ENCODE results near the gene CACNA1B.

The CACNA1B gene

GRCh38 chr9:138053321-138053868, 175.8 kb downstream of the CACNA1B start:
- Histone ChIP-seq H4K20me1 (no peaks in the 10 kb centered on the region), H3K27me3 (no peaks in the 10 kb centered on the region), H3K27ac (no peak overlapping the region), H3K4me3 (no peak overlapping the region), H3K9me3 (replicated peaks in 1 of 11) (no peaks in the 10 kb centered on the region), H3K4me1 (no peaks in the 10 kb centered on the region), H3K36me3 (no peaks in the 10 kb centered on the region), H3K4me2 (no peak overlapping the region), H3K9ac (no peak overlapping the region)
- no peak for TF ChIP-seq Cebpa-rat (IDR thresholded peaks at IDR 0.05)

DNA sequence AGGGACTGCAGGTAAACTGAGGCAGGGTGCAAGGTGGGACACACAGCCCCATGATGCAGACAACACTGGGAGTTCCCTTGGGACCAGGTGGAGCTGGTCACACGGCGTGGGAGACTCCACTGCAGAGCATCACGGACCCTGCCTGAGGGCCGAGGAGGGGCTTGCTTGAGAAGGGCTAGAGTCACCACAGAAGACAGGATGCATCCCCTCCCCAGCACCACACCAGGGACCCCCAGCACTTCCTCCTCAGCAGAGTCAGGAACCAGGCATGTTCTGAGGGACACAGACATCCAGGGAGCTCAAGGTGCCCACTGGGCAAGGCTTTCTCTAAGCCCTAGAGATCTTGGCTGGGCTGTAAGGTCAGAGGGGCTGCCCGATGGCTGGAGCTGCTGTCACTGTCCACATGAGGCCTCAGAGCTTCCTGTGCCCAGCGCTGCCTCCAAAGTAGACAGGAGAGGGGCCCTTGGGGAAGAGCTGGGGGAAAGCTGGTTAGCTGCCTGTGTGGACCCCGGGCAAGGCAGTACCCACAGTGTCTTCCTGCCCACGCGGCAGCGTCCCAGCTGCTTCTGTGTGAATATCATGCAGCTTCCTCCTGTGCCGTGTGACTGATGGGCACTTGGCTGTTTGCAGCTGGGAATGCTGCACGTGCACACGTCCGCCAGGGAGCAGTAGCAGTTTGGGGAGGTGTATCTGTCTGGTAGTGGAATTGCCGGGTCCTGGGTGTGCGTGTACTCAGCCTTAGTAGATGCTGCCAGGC, 176.6 kb downstream of the CACNA1B start:
- H3K4me2 ChIP-seq, result no peak overlapping the region
- H3K36me3 ChIP-seq, result no peaks in the 10 kb centered on the region
- H3K9me3 ChIP-seq (replicated peaks in 1 of 11), result no peaks in the 10 kb centered on the region
- no peaks in the 10 kb centered on the region for H4K20me1 ChIP-seq
- no peak overlapping the region for H3K9ac ChIP-seq
- no peaks in the 10 kb centered on the region for H3K4me1 ChIP-seq
- TF ChIP-seq Cebpa-rat (IDR thresholded peaks at IDR 0.05), result no peak
- no peak overlapping the region for H3K4me3 ChIP-seq
- no peaks in the 10 kb centered on the region for H3K27me3 ChIP-seq
- no peak overlapping the region for H3K27ac ChIP-seq

GRCh38 chr9:138057726-138058125, 180.1 kb downstream of the CACNA1B start:
- no peaks in the 10 kb centered on the region for H3K27me3 ChIP-seq
- no peak overlapping the region for H3K4me2 ChIP-seq
- H3K4me3 ChIP-seq, result no peak overlapping the region
- H3K9me3 ChIP-seq (replicated peaks in 1 of 11), result no peaks in the 10 kb centered on the region
- no peaks in the 10 kb centered on the region for H3K36me3 ChIP-seq
- TF ChIP-seq Cebpa-rat (IDR thresholded peaks at IDR 0.05), result no peak
- no peaks in the 10 kb centered on the region for H4K20me1 ChIP-seq
- H3K9ac ChIP-seq, result no peak overlapping the region
- H3K27ac ChIP-seq, result no peak overlapping the region
- H3K4me1 ChIP-seq, result no peaks in the 10 kb centered on the region

GRCh38 chr9:138058181-138058580, 180.6 kb downstream of the CACNA1B start:
- H3K4me2 ChIP-seq, result no peak overlapping the region
- no peaks in the 10 kb centered on the region for H3K4me1 ChIP-seq
- TF ChIP-seq Cebpa-rat (IDR thresholded peaks at IDR 0.05), result no peak
- H3K9me3 ChIP-seq (replicated peaks in 1 of 11), result no peaks in the 10 kb centered on the region
- no peak overlapping the region for H3K9ac ChIP-seq
- H3K27ac ChIP-seq, result no peak overlapping the region
- H3K27me3 ChIP-seq, result no peaks in the 10 kb centered on the region
- no peaks in the 10 kb centered on the region for H3K36me3 ChIP-seq
- H4K20me1 ChIP-seq, result no peaks in the 10 kb centered on the region
- H3K4me3 ChIP-seq, result no peak overlapping the region

GRCh38 chr9:138059196-138059595, 181.6 kb downstream of the CACNA1B start:
- Histone ChIP-seq H3K27me3 (no peaks in the 10 kb centered on the region), H3K4me2 (no peak overlapping the region), H3K4me1 (no peaks in the 10 kb centered on the region), H3K27ac (no peak overlapping the region), H3K36me3 (no peaks in the 10 kb centered on the region), H3K9ac (no peak overlapping the region), H3K4me3 (no peak overlapping the region), H3K9me3 (replicated peaks in 1 of 11) (no peaks in the 10 kb centered on the region), H4K20me1 (no peaks in the 10 kb centered on the region)
- no peak for TF ChIP-seq Cebpa-rat (IDR thresholded peaks at IDR 0.05)

DNA sequence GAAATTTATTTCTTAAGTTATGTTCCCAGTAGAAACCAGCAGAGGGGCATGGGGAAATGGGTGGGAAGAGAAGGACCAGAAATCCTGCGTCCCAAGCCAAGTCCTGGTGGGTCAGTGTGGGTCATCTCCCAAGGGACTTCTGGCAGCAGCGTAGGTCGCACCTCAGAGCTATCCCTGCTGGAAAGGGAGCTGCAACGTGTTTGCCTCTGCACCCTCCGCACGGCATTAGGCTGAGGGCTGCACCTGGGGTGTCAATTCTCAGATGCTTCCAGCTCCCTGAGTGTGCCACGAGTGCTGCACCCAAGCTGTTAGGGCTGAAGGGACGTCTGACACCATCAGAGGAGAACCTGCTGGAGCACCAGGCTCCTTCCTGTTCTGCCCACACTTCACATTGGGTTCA, 182.8 kb downstream of the CACNA1B start:
- H3K4me1 ChIP-seq, result no peaks in the 10 kb centered on the region
- no peaks in the 10 kb centered on the region for H3K9me3 ChIP-seq (replicated peaks in 1 of 11)
- no peak overlapping the region for H3K4me2 ChIP-seq
- H3K27ac ChIP-seq, result no peak overlapping the region
- no peaks in the 10 kb centered on the region for H4K20me1 ChIP-seq
- H3K4me3 ChIP-seq, result no peak overlapping the region
- no peaks in the 10 kb centered on the region for H3K36me3 ChIP-seq
- H3K27me3 ChIP-seq, result no peaks in the 10 kb centered on the region
- H3K9ac ChIP-seq, result no peak overlapping the region
- no peak for TF ChIP-seq Cebpa-rat (IDR thresholded peaks at IDR 0.05)

DNA sequence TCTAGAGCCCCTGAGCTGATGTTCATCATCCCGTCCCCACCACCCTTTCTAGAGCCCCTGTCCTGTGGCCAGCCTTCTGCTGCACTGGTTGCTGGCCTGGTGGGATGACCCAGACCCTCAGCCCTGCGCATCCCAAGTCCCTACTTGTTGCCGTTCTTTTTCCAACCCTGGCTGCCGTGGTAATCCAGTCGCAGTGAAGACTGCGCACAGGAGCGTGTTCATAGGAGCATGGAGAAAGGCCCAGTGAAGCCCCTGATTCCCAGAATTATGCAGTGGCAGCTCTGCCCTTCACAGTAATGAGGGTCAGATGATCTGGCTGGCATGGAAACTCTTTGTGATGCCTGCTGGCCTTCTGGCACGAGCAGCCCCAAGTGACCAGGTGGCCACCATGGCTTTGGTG, 183.3 kb downstream of the CACNA1B start:
- Histone ChIP-seq H4K20me1 (no peaks in the 10 kb centered on the region), H3K9me3 (replicated peaks in 1 of 11) (no peaks in the 10 kb centered on the region), H3K4me1 (no peaks in the 10 kb centered on the region), H3K27ac (no peak overlapping the region), H3K36me3 (no peaks in the 10 kb centered on the region), H3K4me3 (no peak overlapping the region), H3K4me2 (no peak overlapping the region), H3K9ac (no peak overlapping the region), H3K27me3 (no peaks in the 10 kb centered on the region)
- TF ChIP-seq Cebpa-rat (IDR thresholded peaks at IDR 0.05), result no peak

DNA sequence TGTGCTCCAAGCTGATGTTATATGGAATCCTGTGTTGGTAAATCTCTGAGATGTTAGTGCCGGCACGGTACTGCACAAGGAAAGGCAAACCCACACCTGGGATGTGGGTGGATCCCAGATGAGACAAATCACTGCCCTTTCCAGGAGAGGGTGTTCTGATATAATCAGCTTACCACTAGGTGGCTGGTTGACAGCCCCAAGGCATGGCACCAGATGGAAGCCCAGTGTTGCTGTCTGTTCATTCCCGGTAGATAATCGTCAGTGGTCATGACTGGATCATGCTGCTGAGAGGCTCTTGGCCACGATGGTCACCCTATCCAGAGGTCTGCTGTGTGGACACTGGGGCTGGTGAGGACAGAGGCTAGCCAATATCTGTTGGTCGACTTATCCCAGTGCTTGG, 184.0 kb downstream of the CACNA1B start:
- no peak for TF ChIP-seq Cebpa-rat (IDR thresholded peaks at IDR 0.05)
- no peak overlapping the region for H3K9ac ChIP-seq

DNA sequence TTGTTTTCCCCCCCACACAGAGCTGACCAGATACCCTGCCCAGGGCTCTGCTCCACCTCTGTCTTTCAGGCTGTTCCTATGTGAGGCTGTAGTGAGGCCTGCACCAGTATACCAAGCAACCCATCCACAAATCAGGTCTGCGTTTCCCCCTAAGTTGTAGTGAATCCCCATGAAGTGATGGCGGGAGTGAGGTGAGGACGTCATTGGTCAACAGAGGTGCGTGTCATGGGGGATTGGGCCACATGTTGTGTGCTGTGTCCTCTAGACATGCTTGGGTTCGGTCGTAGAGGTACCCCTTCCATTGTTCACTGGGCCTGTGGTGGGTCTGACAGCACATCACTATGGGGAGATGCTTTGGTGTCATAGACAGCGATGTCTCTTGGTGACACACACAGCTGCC, 184.6 kb downstream of the CACNA1B start:
- no peaks in the 10 kb centered on the region for H3K4me1 ChIP-seq
- H3K27ac ChIP-seq, result no peak overlapping the region
- no peaks in the 10 kb centered on the region for H3K27me3 ChIP-seq
- H3K4me3 ChIP-seq, result no peak overlapping the region
- H3K9ac ChIP-seq, result no peak overlapping the region
- TF ChIP-seq Cebpa-rat (IDR thresholded peaks at IDR 0.05), result no peak
- H3K9me3 ChIP-seq (replicated peaks in 1 of 11), result no peaks in the 10 kb centered on the region
- no peaks in the 10 kb centered on the region for H3K36me3 ChIP-seq
- H4K20me1 ChIP-seq, result no peaks in the 10 kb centered on the region
- no peak overlapping the region for H3K4me2 ChIP-seq

More for the DNA sequence above, 184.0 kb downstream of the CACNA1B start:
- Histone ChIP-seq H3K36me3 (no peaks in the 10 kb centered on the region), H3K27ac (no peak overlapping the region), H3K9me3 (replicated peaks in 1 of 11) (no peaks in the 10 kb centered on the region), H3K4me2 (no peak overlapping the region), H3K4me3 (no peak overlapping the region), H3K4me1 (no peaks in the 10 kb centered on the region), H4K20me1 (no peaks in the 10 kb centered on the region), H3K27me3 (no peaks in the 10 kb centered on the region)

GRCh38 chr9:138063033-138063432, 185.5 kb downstream of the CACNA1B start:
- no peaks in the 10 kb centered on the region for H3K27me3 ChIP-seq
- H3K9ac ChIP-seq, result no peak overlapping the region
- no peak overlapping the region for H3K27ac ChIP-seq
- no peaks in the 10 kb centered on the region for H3K4me1 ChIP-seq
- no peak overlapping the region for H3K4me3 ChIP-seq
- no peaks in the 10 kb centered on the region for H4K20me1 ChIP-seq
- no peak overlapping the region for H3K4me2 ChIP-seq
- TF ChIP-seq Cebpa-rat (IDR thresholded peaks at IDR 0.05), result no peak
- H3K9me3 ChIP-seq (replicated peaks in 1 of 11), result no peaks in the 10 kb centered on the region
- H3K36me3 ChIP-seq, result no peaks in the 10 kb centered on the region

Measured in BLaER1 treated with 17β-estradiol and CSF1 and Interleukin-3, amounts not matched to agents 10 nM and 100 nM (cell line).